Left hindlimb (tissue), 1 donor: Measurements from ENCODE around the gene ONECUT1.

ENCODE experiments used
- DNase-seq: peaks from one replicate; pipeline ENCODE4 v3.0.0-alpha.2; 2018

Gene ONECUT1

GRCh38 chr15:52780172-52780980 is 9.8 kb downstream of the ONECUT1 start:
- no peak for DNase-seq

GRCh38 chr15:52778457-52778856 is 11.7 kb downstream of the ONECUT1 start:
- DNase-seq: no peak

DNA sequence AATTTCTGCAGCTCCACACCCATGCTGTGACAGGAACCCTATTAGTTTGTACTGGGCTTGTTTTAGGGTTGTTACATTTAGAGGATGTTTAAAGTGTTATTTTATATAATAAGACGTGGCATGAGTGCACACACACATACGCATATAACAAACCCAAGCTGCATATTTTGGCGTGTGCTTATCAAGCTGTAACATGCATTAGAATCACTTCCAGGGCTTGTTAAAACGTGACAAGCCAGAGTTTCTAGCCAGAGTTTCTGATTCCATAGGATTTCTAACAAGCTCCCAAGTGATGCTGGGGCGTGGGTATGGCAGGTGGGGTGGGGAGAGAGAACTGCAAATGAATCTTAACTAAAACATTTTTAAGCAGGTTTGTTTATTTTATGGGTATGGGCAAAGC is 17.4 kb downstream of the ONECUT1 start:
- DNase-seq: no peak

DNA sequence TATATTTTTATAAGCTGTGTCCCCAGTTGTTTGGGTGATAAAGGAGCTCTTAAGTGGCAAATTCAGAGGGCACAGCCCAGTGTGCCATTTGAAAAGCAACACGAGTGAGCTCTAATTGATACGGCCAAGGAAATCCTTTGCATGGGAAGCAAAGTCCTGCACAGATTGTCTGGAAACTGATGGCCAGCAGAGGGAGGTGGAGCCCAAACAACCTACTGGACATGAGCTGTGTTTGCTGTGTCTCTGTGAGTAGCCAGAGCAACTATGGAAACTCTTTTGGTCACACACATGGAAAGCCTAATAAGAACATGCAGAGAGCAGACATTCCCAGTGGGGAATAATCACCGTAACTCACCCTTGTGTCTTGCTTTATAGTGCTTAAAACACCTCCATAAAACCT is 24.4 kb downstream of the ONECUT1 start:
- no peak for DNase-seq

DNA sequence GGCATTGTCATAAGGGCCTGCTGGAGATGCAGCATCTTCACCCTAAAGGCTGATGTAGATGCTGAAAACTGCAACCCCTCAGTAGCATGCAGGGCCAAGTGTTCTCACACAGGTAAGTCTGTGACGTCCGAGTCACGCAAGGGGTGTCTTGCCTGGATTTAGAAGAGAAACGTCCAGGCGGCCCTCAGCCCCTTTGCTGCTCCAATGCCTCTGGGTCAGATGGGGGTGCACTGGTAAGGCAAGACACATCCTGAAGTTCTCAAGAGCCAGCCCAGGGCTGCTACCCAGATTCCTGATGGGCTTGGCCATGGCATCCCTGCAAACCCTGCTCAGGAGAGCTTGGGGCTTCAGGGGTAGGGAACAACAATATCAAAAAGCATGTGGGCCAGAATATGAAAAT is 25.4 kb downstream of the ONECUT1 start:
- DNase-seq: no peak

- DNase-seq: no peak
Measured at GRCh38 chr15:52762621-52763020, 27.5 kb downstream of the ONECUT1 start.

DNA sequence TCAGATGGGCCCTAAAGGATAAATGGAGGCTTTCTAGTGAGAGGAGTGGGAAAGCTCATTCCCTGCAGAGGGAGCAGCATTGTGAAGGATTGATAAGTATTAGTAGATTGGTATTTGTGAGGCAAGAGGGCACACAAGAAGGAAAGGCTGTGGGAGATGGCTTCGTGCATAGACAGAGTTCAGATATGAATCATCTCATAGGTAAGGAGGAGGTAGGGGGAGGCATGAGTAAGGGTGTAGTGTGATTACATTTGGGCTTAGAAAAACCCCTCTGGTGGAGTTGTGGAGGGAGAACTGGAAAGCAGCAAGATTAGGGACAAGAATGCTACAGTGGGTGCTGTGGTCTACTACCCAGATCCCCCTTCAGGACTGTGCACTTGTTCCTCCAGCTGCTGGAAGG is 29.6 kb downstream of the ONECUT1 start:
- no peak for DNase-seq

DNA sequence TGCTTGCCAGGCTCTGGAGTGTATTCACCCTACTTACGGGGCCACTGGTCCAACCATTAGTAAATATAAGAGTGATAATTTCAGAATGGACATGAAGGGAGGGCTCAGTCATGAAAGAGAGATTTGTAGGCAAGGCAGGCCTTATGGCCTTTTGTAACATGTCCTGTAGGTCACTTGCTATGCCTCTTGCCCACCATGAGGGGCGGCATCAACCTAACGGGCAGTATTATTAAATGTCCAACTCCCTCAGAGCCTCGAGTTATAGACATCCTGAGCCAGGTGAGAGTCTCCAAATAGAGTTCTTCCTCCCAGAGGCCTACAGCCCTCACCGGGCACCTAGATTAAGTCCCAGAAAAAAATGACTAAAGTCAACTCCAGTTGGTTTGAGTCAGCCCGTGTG is 30.2 kb downstream of the ONECUT1 start:
- DNase-seq: no peak

DNA sequence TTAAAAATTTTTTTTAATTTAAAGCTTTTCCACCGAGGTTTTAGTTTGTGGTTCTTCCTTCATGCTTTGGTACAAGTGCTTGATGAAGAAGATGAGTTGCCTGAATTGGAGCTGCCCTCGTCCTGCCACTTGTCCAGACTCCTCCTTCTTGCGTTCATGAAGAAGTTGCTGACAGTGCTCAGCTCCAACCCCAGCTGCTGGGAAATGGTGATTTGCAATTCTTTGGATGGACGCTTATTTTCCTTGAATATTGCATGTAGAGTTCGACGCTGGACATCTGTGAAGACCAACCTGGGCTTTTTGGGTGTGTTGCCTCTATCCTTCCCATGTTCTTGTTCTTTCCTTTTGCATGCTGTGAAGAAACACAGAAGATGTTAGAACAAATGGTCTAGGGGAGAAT is 32.6 kb downstream of the ONECUT1 start:
- no peak for DNase-seq

GRCh38 chr15:52751522-52751921 is 38.6 kb downstream of the ONECUT1 start:
- no peak for DNase-seq

DNA sequence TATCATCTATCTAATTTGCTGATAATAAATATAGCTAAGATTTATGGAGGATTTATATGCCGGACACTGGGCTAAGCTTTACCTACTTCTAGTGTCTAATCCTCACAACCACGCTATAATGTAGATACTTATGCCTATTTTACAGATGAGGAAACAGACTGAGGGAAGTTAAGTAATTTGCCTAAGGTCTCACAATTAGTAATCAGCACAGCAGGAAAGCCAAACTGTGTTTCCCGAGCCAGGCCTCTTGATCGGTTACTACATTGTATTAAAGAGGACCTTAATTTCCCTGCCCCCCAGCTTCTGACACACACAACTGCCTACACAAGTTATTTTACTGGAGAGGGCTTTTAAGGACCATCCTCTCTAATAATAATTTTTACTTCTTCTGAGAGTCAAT is 40.9 kb downstream of the ONECUT1 start:
- DNase-seq: no peak

DNA sequence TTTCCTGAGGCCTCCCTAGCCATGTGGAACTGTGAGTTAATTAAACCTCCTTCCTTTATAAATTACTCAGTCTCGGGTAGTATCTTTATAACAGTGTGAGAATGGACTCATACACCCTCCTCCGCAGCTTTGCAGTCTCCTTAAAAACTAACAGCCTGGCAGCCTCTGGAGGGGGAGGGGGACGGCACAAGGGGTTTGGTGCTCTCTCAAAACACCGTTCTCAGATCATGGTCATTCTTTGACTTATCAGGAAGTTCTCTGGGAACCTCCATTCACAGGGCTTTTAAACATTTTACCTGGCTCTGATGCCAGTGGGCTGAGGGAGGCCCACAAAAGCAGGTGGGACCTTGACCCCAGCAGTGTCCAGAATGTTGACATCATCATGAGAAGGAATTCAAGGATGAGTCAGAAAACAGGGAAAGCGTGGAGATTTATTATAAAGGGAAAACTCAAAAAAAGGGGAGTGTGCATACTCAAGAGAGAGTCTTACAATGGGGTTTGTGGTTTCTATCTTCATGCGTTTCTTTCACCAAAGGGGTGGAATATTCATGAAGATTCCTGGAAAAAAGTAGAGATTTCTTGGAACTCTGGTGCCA is 43.9 kb downstream of the ONECUT1 start:
- DNase-seq: no peak

- DNase-seq: no peak
Measured at GRCh38 chr15:52745326-52746161, 44.6 kb downstream of the ONECUT1 start.

- no peak for DNase-seq
Measured at GRCh38 chr15:52738311-52738710, 51.8 kb downstream of the ONECUT1 start.

GRCh38 chr15:52737720-52738119 is 52.4 kb downstream of the ONECUT1 start:
- no peak for DNase-seq

GRCh38 chr15:52735231-52736089 is 54.7 kb downstream of the ONECUT1 start:
- peak; percentile 34 for DNase-seq

DNA sequence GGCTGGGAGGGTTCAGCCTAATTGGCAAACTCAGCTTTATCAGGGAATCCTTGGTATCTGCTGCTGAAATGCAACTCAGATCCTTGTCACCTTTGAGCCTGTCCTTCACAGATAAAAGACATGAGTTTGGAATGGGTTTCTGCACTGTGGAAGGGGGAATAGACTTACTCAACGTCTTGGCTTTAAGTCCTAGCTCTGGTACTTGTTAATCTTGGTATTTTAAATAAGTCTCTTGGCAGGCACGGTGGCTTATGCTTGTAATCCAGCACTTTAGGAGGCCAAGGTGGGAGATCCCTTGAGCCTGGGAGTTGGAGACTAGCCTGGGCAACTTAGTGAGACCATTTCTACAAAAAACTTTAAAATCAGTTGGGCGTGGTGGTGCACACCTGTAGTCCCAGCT is 55.8 kb downstream of the ONECUT1 start:
- no peak for DNase-seq

DNA sequence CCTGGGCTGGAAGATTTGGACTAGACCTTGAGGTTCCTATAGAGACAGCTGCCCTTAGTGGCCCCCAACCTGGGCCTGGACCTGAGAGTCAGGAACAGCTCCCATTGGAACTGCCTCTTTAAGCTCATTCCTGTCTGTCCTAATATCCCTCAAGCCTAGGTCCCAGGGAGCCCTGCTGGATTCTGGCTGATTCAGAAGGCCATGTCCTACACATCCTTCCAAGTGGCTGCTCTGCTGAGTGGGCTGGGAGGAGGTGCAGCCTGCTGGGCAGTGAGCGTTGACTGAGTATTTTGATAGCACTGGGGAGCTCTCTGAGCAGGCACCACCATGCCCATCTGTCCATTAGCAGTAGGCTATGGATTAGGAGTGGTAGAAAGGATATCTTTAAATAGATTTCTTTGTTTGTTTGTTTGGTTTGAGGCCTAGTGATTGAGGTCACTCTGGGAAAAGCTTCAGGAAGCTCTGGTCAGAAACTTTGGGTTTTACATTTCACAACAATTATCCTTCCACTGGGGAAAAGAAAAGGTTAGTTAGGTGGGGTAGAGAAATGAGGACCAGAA is 56.4 kb downstream of the ONECUT1 start:
- DNase-seq: no peak

- no peak for DNase-seq
Measured at GRCh38 chr15:52733088-52733487, 57.0 kb downstream of the ONECUT1 start.

DNA sequence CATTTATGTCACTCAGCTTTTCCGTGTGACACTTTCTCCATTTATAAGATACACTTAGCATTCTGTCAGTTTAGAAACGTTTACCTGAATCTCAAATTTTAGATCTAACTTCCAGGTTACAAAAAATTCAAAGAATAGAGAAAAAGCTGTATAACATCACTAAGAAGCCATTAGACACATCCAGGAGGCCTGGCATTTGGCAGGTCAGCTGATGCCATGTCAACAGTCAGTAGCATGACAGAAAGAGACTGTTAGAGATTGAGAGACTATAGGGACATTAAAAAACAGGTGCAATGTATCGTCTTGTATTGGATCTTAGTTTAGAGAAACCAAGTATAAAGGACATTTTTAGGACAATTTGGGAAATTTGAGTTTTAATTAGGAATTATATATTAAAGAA is 57.6 kb downstream of the ONECUT1 start:
- no peak for DNase-seq

DNA sequence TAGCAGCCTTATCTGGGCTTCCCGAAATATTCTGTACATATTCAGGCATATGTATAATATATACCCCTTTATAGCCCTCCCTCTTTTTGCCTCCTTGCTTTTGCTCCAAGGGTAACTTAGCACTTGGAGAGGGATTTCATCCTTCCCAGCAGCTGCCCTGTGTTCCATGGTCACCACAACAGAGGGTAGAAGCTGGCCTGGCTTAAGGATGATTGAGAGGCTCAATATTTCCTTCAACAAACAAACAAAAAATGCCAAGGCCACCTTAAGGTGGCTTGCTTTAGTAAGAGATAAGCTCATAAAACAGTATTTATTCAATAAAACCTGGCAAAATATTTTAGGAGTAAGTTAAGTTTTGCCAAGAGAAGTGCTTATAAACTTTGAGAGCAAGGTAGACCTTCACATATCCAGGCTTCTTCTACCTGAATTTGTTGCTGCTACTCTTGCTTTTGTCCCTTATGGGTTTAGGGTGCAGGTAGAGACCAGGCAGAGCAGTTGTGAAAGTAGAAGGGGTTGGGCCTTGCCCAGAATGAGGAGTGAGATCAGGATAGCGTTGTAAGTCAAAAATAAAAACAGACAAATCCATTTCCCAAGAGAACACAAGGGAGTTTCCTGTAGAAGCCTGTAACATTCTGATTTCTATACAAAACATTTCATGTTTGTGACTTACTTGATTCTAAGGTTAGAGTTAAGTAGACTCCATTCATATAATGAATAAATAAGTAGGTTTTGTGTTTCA is 58.2 kb downstream of the ONECUT1 start:
- no peak for DNase-seq

GRCh38 chr15:52731004-52731403 is 59.1 kb downstream of the ONECUT1 start:
- DNase-seq: no peak
